ENCODE results near the gene SMIM35. TPM values are rescaled to one million over a fixed set of nuclear protein-coding genes. Genes with fewer than 3 reads are reported as not detected.

SMIM35 gene
- total RNA-seq, 1 experiment from 2014 or later = not detected

DNA sequence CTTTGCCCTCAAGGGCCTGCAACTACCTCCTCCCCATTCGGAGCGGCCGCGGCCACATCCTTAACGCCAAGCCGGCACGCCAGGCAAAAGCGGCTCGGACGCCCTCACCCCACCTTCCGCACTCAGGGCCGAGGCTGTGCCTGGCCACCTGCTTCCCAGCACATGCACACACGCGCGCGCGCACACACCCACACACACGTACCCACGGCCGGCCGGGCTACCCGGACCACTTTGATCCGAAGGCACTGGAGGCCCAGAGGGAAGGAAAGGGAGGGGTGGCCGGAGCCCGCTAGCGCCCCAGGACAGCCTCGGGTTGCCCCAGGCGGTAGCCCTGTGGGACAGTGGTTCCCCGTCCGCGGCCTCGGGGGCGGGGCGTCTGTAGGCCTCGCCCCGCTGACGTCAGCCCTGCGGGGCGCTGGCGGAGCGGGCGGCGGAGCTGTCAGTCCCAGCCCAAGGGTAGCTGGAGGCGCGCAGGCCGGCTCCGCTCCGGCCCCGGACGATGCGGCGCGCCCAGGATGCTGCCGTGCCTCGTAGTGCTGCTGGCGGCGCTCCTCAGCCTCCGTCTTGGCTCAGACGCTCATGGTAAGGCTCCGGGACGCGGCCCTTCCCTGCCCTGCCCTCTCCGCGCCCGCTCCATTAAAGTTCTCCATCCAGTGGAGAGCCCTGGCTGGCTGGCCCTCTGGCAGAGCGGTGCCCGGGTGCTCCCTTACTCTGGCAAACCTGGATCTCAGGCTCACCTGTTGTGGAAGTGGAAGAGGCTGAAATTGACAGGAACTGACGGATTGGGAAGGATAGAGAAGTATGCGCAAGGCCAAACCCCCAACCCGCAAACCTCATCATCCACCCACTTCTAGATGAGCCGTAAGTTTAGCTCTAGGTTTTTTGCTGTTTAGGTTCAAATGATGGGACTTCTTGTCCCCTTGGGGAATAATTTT is 100.5 kb downstream of the SMIM35 start, which contains the start of gene IL10RA (continued):
- TF ChIP-seq SMAD3 (CRISPR knock-in tag; IDR thresholded peaks at IDR 0.05; ENCODE audit: borderline replicate concordance) (peak; percentile 80; the same call in 1 of the 2 replicates), ELF4 (CRISPR knock-in tag; IDR thresholded peaks at IDR 0.05; ENCODE audit: low read depth) (no peak), ATF2 (CRISPR knock-in tag; IDR thresholded peaks at IDR 0.05; ENCODE audit: borderline replicate concordance, low read depth) (no peak), SP1 (CRISPR knock-in tag; conservative IDR thresholded peaks at IDR 0.05) (peak; percentile 87), HMGA2 (CRISPR knock-in tag; IDR thresholded peaks at IDR 0.05) (0 out of 2 replicates have a peak, but pooled peaks have one; percentile 2), ZNF232 (CRISPR knock-in tag; IDR thresholded peaks at IDR 0.05) (peak; percentile 93), ATF3 (CRISPR knock-in tag; conservative IDR thresholded peaks at IDR 0.05) (no peak), ZNF121 (CRISPR knock-in tag; IDR thresholded peaks at IDR 0.05) (no peak), ZNF138 (CRISPR knock-in tag; conservative IDR thresholded peaks at IDR 0.05) (no peak), ZNF281 (CRISPR knock-in tag; IDR thresholded peaks at IDR 0.05) (0 out of 2 replicates have a peak, but pooled peaks have one; percentile 82), MAX (CRISPR knock-in tag; IDR thresholded peaks at IDR 0.05) (peak; percentile 89), ESRRA (CRISPR knock-in tag; IDR thresholded peaks at IDR 0.05; ENCODE audit: borderline replicate concordance) (peak; percentile 78; the same call in 1 of the 2 replicates), FOXK1 (CRISPR knock-in tag; IDR thresholded peaks at IDR 0.05) (peak; percentile 90), E2F1 (CRISPR knock-in tag; IDR thresholded peaks at IDR 0.05) (peak; percentile 73; the same call in 1 of the 2 replicates), TEAD4 (CRISPR knock-in tag; IDR thresholded peaks at IDR 0.05) (no peak), GRHL2 (CRISPR knock-in tag; IDR thresholded peaks at IDR 0.05; ENCODE audit: insufficient replicate concordance, severe bottlenecking) (no peak), GTF2I (CRISPR knock-in tag; conservative IDR thresholded peaks at IDR 0.05) (no peak), RELA (CRISPR knock-in tag; IDR thresholded peaks at IDR 0.05; ENCODE audit: borderline replicate concordance) (peak; percentile 86; the same call in 1 of the 2 replicates), FOXJ3 (CRISPR knock-in tag; IDR thresholded peaks at IDR 0.05; ENCODE audit: borderline replicate concordance) (no peak), CREB1 (CRISPR knock-in tag; IDR thresholded peaks at IDR 0.05) (0 out of 2 replicates have a peak, but pooled peaks have one; percentile 47)
- TF ChIP-seq, protein P1, sequence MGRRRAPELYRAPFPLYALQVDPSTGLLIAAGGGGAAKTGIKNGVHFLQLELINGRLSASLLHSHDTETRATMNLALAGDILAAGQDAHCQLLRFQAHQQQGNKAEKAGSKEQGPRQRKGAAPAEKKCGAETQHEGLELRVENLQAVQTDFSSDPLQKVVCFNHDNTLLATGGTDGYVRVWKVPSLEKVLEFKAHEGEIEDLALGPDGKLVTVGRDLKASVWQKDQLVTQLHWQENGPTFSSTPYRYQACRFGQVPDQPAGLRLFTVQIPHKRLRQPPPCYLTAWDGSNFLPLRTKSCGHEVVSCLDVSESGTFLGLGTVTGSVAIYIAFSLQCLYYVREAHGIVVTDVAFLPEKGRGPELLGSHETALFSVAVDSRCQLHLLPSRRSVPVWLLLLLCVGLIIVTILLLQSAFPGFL (CRISPR knock-in tag; IDR thresholded peaks at IDR 0.05; ENCODE audit: borderline replicate concordance) = no peak
- TF ChIP-seq, protein P2, sequence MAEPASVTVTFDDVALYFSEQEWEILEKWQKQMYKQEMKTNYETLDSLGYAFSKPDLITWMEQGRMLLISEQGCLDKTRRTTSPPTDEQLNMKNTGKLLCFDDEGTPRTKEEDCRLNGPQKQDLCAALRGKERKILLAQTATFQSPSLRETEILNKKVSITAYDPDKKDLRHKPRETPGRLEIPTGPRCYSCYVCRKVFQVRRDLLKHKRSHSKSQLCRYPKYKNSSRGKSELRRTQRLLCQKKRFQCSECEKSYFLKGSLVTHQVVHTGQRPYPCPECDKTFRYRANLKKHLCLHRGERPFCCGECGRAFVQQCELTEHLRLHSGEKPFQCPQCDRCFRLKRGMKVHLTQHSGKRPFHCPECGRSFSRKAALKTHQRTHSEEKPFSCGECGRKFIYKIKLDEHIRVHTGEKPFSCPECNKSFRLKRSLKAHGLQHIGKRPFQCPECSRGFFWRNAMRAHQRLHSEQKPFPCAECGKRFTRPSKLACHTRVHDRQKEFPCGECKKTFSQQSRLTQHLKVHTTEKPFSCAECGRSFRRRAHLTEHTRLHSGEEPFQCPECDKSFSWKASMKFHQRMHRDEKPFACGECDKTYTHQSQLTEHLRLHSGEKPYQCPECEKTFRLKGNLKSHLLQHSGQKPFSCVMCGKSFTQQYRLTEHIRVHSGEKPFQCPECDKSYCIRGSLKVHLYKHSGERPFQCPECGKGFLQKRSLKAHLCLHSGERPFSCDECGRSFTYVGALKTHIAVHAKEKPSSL (CRISPR knock-in tag; conservative IDR thresholded peaks at IDR 0.05) = no peak
- TF ChIP-seq, protein P3, sequence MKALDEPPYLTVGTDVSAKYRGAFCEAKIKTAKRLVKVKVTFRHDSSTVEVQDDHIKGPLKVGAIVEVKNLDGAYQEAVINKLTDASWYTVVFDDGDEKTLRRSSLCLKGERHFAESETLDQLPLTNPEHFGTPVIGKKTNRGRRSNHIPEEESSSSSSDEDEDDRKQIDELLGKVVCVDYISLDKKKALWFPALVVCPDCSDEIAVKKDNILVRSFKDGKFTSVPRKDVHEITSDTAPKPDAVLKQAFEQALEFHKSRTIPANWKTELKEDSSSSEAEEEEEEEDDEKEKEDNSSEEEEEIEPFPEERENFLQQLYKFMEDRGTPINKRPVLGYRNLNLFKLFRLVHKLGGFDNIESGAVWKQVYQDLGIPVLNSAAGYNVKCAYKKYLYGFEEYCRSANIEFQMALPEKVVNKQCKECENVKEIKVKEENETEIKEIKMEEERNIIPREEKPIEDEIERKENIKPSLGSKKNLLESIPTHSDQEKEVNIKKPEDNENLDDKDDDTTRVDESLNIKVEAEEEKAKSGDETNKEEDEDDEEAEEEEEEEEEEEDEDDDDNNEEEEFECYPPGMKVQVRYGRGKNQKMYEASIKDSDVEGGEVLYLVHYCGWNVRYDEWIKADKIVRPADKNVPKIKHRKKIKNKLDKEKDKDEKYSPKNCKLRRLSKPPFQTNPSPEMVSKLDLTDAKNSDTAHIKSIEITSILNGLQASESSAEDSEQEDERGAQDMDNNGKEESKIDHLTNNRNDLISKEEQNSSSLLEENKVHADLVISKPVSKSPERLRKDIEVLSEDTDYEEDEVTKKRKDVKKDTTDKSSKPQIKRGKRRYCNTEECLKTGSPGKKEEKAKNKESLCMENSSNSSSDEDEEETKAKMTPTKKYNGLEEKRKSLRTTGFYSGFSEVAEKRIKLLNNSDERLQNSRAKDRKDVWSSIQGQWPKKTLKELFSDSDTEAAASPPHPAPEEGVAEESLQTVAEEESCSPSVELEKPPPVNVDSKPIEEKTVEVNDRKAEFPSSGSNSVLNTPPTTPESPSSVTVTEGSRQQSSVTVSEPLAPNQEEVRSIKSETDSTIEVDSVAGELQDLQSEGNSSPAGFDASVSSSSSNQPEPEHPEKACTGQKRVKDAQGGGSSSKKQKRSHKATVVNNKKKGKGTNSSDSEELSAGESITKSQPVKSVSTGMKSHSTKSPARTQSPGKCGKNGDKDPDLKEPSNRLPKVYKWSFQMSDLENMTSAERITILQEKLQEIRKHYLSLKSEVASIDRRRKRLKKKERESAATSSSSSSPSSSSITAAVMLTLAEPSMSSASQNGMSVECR (CRISPR knock-in tag; IDR thresholded peaks at IDR 0.05; ENCODE audit: borderline replicate concordance) = peak; percentile 83
